Upper lobe of right lung (tissue), 1 donor: ENCODE data around the gene BDKRB2. TPM values are rescaled to one million over a fixed set of nuclear protein-coding genes. Genes with fewer than 3 reads are reported as not detected.

Source experiments
- total RNA-seq: library from RNA; stranded (reverse); fragmentation: NEBNext Ultra II Directional; extraction: Animal tissue kit (Norgen Biotek cat#: 25700); gene quantifications from one replicate; pipeline ENCODE4 v1.2.1, GENCODE V29; 2021
- donor health status: DM: no; HTN: yes; CAD: no; lungs with severe emphysema.

BDKRB2 gene
- total RNA-seq, 1 donor from 2014 or later = 1.5 TPM

Other genes starting within 250 kb of the BDKRB2 start
- 63.1 TPM for gene C14orf132, start 165.5 kb upstream of the BDKRB2 start, total RNA-seq
- not detected for gene BDKRB1, start 51.4 kb downstream of the BDKRB2 start, total RNA-seq
- 19.1 TPM for gene ATG2B, start 158.5 kb downstream of the BDKRB2 start, total RNA-seq
- 13.9 TPM for gene GSKIP, start 158.7 kb downstream of the BDKRB2 start, total RNA-seq
- gene AK7, start 187.3 kb downstream of the BDKRB2 start, total RNA-seq = 2.6 TPM